ENCODE data around the gene RFX7.
"Not testable (repeated sequence)": the region's sequence is repeated elsewhere in the genome, so short reads cannot be mapped to it uniquely, and the experiment has no call there.

RFX7 gene

GRCh38 chr15:56203312-56203922 lies 40.3 kb downstream of the RFX7 start:
- DNase-seq, result not testable (repeated sequence)

- DNase-seq, result no peak
Measured at GRCh38 chr15:56202701-56203100, 41.0 kb downstream of the RFX7 start.

GRCh38 chr15:56199038-56199437 lies 44.6 kb downstream of the RFX7 start:
- DNase-seq, result no peak

DNA sequence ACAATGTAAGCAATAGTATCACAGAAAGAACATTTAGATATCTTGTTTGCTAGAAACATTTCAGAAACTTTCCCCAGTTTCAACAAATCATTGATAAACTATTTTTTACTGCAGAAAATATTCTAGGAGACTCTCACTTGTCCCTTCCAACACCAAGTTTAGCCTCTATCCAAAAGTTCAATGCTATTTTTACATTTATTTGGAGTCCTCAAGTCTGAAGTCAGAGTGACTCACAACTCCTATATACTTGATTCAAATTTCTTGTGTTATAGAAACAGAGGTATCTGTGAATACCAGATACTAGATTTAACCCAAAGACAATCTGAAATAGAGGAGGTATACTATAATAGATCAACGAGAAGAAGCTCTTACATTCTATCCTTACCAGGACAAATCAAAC lies 49.6 kb downstream of the RFX7 start:
- no peak for DNase-seq

- DNase-seq, result no peak
Measured at GRCh38 chr15:56192659-56193442, 50.8 kb downstream of the RFX7 start.

- DNase-seq, result no peak
Measured at GRCh38 chr15:56187665-56188064, 56.0 kb downstream of the RFX7 start.

DNA sequence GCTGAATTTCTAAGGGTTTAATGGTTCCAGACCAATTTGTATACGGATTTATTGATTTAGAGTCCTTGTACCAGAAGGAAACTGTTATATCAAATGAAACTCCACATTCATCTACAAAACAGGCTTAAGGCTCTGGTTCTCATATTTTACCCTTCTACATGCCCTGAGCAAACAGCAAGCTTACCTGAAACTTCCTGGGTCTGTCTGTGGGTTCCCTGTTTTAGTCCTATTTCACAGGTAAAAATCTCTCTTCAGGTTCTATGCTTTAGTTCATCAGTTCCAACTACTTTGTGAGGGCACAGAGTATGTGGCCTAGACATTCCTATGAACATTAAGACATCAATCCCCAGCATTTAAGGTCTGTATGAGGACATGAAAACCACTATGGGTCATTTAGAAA lies 57.7 kb downstream of the RFX7 start:
- no peak for DNase-seq

- no peak for DNase-seq
Measured at GRCh38 chr15:56184516-56184915, 59.2 kb downstream of the RFX7 start.

DNA sequence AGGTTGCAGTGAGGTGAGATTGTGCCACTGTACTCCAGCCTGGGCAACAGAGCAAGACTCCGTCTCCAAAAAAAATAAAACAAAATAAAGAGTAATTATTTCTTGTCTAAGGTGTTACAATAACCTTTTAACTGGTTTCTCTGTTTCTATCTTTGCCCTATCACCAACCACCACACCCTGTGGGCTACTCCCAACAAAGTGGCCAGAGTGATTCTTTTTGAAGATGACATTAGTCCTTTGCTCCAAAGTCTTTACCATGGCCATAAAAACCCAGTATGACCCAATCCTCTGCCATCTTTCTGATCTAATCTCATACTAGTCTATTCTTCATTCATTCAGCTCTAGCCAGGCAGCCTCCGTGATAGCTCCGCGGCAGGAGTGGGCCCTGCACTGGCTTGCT lies 62.8 kb downstream of the RFX7 start:
- no peak for DNase-seq

- DNase-seq, result no peak
Measured at GRCh38 chr15:56176996-56177395, 66.7 kb downstream of the RFX7 start.

DNA sequence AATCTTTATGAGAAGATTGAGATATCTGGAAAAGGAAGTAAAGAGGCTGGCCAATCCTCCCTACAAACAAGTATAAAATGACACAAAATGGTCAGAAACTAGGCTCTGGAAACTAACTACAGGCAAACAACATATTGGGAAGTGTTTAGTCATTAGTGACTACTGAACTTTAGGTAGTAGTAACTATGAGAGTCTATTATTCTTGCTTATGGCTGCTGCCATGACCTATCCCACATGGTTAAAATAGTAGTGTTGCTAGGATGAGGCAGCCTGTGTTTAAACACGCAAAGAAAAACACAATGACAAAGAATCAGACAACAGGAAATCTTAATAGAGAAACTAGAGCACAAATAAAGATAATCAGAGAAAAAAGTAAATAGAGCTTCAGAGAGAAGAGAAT lies 67.9 kb downstream of the RFX7 start:
- DNase-seq, result no peak

- DNase-seq, result no peak
Measured at GRCh38 chr15:56174649-56175048, 69.0 kb downstream of the RFX7 start.

- DNase-seq, result no peak
Measured at GRCh38 chr15:56168394-56168793, 75.3 kb downstream of the RFX7 start.

GRCh38 chr15:56165234-56165633 lies 78.4 kb downstream of the RFX7 start:
- DNase-seq, result no peak

GRCh38 chr15:56160966-56161365 lies 82.7 kb downstream of the RFX7 start:
- DNase-seq, result no peak

GRCh38 chr15:56156877-56157276 lies 86.8 kb downstream of the RFX7 start:
- DNase-seq, result no peak

DNA sequence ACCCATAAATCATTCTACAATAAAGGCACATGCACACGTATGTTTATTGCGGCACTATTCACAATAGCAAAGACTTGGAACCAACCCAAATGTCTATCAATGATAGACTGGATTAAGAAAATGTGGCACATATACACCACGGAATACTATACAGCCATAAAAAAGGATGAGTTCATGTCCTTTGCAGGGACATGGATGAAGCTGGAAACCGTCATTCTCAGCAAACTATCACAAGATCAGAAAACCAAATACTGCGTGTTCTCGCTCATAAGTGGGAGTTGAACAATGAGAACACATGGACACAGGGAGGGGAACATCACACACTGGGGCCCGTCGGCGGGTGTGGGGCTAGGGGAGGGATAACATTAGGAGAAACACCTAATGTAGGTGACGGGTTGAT lies 88.4 kb downstream of the RFX7 start:
- not testable (repeated sequence) for DNase-seq

GRCh38 chr15:56154768-56155167 lies 88.9 kb downstream of the RFX7 start:
- not testable (repeated sequence) for DNase-seq

- DNase-seq, result no peak
Measured at GRCh38 chr15:56150204-56150603, 93.5 kb downstream of the RFX7 start.

GRCh38 chr15:56148064-56148463 lies 95.6 kb downstream of the RFX7 start:
- DNase-seq, result no peak

DNA sequence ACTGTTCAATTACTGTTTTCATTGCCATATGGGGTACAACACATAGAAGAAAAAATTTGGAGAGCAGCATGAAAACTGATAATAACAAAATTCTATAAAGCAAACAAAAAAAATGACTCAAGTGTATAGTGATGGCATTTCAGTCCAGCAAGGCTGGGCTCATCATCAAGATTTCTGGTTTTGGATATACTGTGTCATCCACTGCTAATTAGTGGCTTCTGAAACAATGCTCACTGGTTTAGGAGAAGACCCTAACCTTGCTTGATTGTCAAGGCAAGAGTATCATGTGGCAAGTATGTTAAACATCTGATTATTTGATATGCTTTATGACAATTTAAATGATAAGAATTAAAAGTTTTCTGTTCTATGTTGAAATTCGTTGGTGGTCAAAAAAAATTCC lies 96.9 kb downstream of the RFX7 start:
- DNase-seq, result no peak

- no peak for DNase-seq
Measured at GRCh38 chr15:56128081-56128480, 115.6 kb downstream of the RFX7 start.

DNA sequence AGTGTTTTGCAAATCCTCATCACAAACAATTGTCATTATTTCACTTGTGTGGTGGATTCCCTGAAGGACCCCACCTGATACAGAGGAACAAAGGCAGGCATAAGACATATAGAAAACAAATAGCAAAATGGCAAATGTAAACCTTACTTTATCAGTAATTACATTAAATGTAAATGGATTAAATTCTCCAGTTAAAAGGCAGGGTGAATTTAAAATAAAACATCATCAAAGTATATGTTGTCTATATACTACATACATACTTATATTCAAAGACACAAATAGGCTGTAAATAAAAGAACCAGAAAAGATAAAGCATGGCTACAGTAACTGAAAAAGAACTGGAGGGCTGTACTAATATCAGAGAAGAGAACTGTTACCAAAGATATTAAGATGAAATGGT lies 117.3 kb downstream of the RFX7 start:
- DNase-seq, result no peak

- no peak for DNase-seq
Measured at GRCh38 chr15:56124391-56124790, 119.3 kb downstream of the RFX7 start.

DNA sequence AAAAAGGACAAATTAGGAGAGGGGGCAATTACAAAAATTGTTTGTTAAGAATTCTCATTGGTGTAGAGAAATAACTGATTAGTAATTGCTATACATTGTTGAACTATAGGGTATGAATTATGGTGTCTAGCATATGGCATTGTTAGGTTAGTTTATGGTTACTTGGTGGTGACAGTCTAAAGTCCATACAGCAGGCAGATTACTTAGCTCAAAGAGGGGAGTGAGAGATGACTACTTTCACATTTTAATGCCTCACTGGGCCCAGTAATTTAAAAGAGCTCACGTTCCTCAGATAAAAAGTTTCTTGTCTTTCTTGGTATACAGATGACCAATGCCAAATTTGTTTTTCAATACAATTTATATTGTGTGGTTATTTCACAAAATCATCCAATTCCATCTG lies 137.8 kb downstream of the RFX7 start:
- no peak for DNase-seq
